ENCODE data around the gene LTO1.

Gene LTO1, protein sequence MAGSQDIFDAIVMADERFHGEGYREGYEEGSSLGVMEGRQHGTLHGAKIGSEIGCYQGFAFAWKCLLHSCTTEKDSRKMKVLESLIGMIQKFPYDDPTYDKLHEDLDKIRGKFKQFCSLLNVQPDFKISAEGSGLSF

DNA sequence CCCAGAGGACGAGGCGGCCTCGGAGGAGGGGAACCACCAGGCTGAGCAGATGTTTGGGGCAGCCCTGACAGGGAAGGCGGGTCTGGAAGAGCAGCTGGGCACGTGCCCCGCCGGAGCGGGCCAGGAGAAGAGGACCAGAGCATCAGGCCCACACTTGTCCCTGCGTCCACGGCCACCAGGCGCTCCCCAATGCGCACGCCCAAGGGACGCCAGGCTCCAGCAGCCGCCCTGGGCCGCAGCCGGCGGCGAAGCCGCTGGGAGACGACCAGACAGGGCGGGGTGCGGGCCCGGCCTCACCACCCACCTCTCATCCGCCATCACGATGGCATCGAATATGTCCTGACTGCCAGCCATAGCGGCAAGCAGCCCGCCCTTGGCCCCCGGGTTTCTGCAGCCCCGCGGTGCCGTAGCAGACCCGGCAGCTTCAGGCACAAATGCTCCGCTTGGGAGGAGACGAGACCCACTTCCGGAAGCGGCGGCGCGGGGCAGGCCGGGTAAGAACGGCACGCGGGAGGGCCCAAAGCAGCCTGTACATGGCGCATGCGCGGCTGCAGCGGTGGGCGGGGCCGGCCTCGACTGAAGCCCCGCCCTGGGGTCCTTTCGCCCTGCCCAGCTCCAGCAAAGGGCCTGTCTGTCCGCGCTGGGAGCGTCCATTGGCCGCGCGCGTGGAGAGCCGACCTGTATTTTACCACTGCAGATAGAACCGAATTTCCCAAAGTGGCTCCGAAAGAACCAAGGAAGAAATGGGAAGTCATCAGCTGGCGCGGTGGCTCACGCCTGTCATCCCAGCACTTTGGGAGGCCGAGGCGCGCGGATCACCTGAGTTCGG is at the start of gene LTO1:
Gene LTO1, minus strand, starts transcription at position 468 of the 829 bp plus-strand sequence. Its CDS starts 114 bp downstream, at position 354.
- DNase-seq (ENCODE audit: low read depth) = peak; percentile 91

DNA sequence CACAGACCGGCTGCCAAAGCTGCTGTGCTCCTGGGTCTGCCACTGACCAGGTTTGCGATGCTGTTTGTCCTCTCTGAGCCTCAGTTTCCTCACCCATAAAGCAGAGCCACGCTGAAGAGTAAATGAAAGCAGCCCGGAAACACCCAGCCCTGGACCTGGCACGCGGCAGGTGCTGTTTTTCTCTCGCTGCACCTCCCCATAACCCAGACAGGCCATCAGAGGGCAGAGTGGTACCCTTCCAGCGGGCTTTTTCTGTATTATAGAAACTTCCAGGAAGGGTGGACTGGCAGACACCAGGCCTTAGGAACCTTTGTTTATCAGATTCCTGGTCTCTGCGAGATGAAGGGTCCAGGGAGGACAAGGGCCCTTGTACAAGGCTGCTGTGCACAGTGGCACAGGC is 46.6 kb upstream of the LTO1 start:
- DNase-seq (ENCODE audit: low read depth) = no peak

DNA sequence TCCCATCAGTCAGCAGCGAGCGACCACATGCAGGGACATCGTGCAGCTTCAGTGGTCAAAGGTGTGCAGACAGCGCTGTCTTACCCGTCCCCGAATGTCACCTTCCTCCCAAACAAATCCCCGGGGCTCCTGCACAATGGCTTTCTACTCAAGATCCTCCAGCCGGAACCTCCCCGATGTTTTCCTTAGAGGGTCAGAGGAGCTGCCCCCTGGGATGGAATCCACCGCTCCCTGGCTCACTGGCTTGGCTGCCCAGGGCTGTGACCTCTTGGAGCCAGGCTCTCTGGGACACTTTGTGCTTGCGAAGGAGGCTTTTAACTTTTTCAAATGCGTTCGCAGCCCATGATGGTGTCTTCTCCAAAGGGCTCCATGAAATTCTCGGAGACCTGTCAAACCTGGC is 46.0 kb upstream of the LTO1 start:
- no peak for DNase-seq (ENCODE audit: low read depth)

DNA sequence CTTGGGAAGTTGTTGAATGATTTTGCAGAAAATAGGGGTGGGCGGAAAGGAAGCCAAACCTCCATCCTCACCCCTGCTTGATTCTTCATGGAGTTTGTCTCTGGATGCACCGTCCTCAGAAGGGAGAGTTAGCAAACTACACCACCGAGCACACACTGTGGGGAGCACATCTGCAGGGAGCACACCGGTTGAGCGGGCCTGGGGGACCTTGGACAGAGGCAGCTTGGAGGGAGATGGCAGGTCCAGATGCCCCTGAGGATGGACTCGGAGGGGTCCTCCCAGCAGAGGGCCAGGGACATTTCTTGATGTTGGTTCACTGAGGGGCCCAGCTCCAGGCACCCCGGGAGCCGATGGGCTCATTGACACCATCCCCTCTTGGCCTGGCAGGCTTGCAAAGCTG is 43.8 kb upstream of the LTO1 start:
- DNase-seq (ENCODE audit: low read depth) = no peak

DNA sequence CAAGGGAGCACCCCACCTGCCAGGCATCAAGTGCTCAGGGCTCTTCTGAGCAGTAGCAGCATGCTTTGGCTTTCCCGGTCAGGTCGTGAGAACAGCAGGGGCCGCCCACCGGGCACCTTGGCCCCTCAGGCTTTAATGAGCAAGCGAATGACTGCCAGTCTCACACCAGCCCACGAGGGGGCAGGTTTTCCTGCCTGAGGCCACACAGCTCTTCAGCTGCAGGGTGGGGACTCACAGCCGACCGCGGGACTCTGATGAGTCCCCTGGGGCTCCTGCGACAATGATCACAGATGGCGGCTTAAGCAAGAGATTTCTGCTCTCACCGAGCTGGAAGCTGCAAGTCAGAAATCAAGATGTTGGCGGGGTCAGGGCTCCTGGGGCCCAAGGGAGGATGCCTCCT is 43.0 kb upstream of the LTO1 start:
- DNase-seq (ENCODE audit: low read depth) = no peak

DNA sequence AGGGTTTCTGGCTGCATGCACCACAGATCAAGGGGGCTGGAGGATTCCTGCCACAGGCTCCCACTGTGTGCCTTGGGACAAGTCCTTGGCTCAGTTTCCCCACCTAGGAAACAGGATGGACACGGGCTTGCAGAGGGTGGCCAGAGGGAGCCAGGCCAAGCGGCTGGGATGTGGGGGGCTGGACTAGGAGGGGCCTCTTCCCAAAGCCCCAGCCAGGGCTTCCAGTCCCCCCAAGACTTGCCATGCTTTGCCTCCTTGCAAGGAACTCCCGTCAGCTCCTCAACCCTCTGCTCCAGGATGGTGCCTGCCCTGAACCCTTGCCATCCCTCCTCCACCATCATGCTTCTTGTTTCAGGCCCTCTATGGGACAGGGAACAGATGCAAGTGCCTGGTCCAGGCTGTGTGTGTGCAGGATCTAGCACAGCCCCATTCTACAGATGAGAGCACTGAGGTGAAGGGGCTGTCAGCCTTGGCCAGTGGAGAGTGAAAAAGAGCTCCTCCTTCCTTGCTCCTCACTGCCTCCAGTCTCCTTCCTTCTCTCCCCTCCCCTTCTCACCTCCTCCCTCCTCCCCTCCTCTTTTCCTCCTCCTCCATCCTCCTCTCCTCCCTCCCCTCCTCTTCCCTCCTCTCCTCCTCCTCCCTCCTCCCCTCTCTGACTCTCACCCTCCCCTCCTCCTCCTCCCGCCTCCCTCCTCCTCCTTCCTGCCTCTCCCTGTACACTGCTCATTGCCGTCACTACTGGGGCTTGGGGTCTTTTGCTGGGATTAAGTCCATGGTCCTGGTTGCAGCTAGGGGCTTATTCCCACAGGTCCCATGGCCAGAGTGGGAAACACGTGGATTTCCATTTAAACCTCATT is 42.0 kb upstream of the LTO1 start:
- no peak for DNase-seq (ENCODE audit: low read depth)

DNA sequence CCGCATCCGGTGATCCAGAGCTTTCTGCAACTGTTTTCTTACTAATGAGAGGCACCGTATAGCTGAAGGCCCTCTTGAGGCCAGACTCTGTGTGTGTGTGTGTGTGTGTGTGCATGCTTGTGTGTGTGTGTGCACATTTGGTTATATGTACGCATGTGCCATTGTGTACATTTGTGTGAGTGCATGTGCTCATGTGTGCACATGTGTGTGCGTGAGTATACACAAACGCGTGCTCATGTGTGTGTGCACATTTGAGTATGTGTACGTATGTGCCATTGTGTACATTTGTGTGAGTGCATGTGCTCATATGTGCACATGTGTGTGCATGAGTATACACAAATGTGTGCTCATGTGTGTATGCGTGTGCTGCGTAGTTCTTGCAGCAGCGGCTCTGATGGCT is 40.9 kb upstream of the LTO1 start:
- no peak for DNase-seq (ENCODE audit: low read depth)

DNA sequence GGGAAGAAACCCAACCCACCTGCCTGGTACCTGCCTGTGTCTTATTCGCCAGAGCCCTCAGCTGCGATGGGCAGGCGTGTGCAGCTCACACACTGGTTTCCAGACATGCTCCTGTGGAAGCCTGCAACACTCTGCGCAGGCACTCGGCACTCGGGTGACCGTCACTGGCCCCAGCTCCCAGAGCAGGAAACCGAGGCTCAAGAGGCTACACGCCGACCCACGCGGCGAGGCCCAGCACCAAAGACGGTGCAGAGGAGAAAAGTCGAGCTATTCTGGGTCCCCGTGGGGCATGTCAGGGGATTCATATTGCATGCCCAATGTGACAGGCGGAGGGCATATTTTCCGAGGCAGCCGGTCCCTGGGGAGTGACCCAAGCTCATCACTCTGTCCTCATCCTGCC is 40.3 kb upstream of the LTO1 start:
- no peak for DNase-seq (ENCODE audit: low read depth)

DNA sequence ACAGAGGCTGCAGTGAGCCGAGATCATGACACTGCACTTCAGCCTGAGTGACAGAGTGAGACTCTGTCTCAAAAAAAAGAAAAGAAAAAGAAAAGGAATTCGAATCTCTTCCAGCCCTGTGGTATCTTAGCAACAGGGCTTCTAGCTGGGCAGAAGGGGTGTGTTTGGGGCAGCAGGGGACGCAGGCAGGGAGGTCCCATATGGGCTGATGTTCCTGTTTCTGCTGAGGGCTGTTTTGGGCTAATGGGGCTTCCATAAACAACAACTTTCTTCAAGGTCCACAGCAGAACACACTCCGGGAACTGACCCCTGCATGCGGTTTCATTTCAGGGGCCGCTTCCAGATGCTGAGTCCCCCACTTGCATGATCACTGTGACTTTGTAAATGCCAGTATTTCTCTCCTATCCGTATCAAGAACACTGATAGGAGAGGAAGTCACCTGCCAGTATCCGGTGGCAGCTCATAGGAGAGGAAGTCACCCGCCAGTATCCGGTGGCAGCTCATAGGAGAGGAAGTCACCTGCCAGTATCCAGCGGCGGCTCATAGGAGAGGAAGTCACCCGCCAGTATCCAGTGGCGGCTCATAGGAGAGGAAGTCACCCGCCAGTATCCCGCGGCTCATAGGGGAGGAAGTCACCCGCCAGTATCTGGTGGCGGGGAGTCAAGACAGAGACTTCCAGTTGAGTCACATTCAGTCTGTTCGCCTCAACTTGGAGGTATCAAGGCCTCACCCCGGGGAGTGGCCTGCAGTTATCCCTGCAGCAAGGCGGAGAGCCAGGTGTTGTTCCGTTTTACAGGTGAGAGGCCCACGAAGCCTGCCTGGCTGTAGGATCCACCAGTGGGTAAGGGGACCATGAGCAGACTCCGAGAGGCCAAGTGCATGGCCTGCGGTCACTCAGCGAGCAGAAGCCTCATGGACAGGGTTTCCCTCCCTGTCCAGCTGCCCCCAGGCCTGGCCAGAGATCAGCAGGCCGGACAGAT is 37.0 kb upstream of the LTO1 start:
- DNase-seq (ENCODE audit: low read depth) = no peak

DNA sequence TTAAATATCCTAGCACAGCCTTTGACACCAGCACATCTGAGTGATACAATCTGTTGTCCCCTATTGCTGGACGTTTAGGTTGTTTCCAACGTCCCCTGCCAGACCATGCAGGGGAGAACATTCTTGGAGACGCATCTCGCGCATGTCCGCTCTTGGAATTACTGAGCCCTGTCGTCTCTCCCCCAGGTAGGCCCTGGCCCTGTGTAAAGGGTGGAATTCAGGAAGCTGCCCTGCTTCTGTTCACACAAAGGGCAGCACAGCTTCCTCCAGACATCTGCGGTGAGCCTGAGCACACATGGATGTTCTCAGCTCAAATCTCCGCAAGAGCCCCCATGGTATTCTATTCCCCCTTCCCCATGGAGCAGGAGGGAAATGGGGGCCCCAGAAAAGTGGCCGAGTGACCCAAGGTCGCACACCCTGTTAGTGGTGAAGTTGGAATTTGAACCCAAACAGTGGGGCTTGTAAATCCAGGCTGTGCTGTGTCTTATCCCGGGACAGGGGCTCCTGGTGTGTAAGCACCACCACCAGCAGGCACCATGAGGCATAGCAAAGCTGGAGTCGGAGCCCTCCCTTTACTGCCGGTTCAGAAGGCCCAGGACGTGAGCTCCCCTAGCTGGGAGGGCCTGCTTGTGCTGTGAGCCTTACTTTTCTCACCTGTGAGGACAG is 33.7 kb upstream of the LTO1 start:
- DNase-seq (ENCODE audit: low read depth) = no peak

DNA sequence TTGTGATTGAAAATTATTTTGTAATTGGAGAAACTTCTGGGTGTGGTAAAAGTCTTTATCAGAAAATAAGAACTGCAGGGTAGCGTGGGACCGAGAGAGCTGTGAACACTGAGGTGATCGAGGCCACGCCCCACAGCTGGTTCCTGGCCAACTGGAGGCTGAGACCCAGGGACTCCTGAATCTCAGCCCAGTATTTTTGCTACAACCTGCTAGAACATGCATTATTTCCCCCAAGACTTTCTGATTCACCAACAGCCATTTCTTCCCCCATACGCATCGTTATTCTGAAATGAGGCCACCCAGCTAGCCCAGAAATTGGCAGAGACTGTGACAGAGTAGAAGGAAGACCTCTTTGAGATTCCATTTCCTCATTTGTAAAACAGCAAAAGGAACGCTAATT is 32.0 kb upstream of the LTO1 start:
- no peak for DNase-seq (ENCODE audit: low read depth)

DNA sequence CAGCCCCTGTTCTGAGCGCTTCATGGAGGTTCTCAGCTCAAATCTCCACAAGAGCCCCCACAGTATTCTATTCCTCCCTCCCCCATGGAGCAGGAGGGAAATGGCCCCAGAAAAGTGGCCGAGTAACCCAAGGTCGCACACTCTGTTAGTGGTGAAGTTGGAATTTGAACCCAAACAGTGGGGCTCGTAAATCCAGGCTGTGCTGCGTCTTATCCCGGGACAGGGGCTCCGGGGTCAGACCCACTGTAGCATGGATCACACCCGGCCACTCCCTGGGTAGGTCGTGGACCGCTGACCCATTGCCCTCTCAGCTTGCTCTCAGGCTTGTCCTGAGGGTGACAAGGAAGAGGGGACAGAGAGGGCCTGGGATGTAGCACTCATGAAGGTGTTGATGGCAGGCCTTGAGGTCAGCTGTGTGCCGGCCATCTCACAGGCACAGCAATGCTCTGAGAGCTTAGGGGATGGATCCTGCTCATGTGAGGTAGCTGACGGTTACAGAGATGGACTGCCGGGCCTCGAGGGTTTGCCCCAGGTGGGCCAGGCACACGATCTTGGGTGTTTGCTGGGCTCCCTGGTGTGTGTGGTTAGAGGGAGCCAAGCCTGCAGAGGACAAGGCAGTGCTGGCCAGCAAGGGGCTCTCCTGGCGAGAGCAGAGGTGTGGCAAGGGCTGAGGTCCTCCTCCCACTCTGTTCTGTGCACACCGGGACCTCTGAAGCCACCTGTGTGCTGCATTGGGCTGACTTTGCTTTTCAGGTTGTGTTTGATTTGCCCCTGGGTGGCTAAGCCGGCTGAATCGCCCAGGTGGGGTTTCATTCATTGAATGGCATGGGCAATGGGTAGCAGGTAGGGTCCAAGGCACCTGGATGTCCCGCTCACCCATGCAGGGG is 31.0 kb upstream of the LTO1 start:
- no peak for DNase-seq (ENCODE audit: low read depth)

DNA sequence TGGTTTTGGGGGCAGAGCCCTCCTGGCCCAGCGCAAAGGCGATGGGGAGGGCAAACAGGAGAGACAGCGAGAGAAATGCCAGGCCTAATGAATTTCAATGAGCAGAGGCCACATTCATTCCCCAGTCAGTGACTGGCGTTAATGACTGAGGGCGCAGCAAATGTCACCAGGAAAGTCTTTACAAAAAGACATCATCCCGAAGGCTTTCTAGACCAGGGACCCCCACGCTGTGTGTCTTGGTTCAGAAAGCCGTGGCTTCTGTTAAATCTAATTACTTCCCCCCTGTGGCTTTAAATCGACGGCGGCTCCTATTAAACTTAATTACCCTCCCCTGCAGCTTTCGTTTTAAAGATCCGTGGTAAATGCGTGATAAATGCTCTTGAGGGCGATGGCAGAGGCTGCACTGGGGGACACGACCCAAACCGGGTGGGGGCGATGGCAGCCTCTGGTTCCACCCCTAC is 30.2 kb upstream of the LTO1 start:
- no peak for DNase-seq (ENCODE audit: low read depth)

DNA sequence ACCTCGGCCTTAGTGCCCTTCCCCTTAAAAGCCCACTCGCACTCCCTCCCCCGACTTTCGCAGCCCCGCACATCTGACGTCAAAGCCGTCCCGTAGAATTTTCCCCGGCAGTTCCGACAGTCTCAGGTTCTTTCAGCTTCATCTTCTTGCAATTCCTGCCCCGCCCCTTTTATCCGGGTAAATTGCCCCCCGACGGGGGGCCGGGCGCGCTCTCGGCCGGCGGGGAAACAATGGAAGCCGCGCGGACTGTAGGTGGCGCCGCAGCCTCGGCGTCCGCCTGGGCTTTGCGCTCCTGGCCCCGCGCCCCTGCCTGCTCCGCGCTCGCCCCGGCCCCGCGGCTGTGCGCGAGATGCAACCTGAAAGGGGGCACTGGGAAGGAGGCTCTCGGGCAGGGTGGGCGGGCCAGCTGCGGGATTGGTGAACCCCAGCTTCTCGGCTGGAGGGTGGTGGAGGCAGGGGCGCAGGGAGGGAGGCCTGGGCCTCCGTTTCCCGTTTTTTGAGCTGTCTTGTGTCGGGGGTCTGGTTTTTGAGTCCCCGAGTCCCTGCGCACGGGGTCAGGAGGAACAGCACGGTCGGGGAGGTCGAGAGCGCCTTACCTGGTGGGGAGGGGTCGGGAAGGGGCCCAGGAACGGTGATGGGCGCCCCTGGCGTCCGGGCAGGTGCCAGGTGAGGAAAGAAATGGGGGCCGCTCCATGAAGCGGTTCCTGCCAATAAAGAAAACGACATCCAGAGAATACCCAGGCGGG is 29.5 kb upstream of the LTO1 start:
- DNase-seq (ENCODE audit: low read depth) = no peak

DNA sequence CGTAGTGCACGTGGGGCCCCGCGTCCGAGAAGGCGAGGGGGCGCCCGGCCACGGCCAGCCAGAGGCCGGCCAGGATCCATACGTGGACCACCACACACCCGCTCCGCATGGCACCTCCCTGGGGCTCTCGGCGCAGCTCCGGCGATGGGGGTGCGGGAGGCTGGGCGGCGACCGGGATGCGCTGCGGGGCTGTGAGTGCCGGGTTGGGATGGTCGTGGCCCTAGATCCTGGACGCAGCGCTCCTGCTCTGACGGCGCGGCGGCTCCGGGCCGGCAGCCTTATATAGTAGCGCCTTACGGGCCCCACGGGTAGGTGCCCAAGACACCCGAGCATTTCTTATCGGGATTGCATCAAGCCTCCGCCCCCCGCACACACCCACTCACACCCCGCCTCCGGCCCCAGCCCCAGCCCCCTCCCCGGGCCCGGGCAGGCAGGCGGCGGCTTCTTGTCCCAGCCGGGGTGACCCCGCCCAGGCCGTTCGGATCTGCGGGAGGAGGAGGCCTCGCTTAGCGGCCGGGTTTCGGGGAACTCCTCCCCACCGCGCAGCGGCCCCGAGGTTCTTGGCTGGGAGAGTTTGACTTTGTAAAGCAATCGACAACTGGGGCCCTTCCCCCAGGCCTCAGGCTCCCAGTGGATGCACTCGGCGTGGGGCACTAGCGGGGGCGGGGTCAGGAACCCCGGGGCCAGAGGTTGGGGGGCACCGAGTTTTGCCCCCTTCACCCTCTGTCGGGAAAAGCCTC is 28.8 kb upstream of the LTO1 start, which contains the start of gene FGF19:
Gene FGF19, minus strand, starts transcription at position 255 of the 740 bp plus-strand sequence. Its CDS starts 146 bp downstream, at position 109.
- DNase-seq (ENCODE audit: low read depth) = no peak

DNA sequence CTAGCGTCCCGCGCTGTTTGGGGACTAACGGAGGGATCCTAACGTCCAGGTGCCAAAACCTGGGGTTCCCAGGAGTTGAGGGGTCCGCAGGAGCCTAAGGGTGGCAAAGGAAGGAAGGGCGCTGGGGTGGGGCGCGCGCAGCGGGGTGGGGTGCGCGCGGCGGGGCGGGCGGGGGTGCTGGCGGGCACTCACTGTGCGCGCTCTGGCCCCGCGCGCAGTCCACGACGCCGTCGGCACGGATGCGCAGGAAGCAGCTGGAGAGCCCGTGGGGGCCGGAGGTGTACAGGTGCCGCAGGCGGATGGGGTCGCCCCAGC is 28.3 kb upstream of the LTO1 start:
- no peak for DNase-seq (ENCODE audit: low read depth)

DNA sequence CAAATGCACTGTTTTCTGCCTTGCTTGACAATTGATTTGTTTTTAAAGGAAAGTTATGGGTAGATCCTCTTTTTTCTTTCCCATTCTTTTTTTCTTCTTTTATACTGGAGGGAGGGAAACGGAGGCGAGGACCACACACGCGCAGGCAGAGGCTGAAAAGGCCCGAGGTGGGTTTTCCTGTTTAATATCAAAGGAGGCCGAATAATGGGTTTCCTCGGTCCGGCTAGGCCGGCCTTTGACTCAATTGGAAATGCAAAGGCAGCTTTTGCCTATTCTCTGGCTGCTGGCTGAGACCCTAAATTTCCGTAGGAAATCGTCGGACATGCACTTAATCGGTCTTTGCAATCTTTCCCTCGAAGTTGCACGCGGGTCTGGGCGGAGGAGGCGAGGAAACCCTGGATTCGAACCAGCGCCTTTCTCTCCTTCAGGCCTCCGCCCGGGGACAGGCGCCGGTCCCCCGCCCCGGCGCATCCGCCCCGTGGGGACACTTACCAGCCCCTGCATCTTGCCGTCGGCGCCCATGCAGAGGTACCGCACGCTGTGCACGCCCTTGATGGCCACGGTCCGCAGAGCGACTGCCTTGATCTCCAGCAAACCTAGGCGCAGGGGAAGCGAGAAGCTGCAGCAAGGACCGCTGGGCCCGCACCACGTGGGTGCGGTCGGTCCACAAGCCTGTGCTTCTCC is 27.8 kb upstream of the LTO1 start:
- no peak for DNase-seq (ENCODE audit: low read depth)

DNA sequence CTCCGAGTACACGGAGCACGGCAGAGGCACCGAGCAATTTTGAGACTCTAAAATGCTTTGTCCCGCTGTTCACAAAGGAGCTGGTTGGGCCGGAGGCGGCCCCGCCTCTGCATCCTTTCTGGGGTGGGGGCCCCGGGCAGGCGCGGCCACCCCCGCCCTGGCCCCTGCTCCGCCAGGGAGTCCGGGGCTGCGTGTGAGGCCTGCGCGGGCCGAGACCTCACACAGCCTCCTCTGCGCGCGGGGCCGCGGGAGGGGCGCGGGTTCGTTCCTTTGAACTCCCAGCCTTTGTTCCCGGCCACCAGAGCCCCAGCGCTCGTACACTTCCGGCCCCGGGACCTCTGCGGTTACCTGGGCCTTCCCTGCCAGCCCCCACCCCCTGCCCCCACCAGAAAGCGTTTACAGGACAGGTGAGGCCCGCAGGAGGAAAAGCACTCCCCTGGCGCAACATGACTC is 27.1 kb upstream of the LTO1 start:
- DNase-seq (ENCODE audit: low read depth) = no peak

Data from stromal cell of bone marrow (primary cell).